GM15510 (cell line): ENCODE data around the gene ACTG1.

ENCODE experiments used
- POLR2A ChIP-seq: IDR thresholded peaks from 3 replicates; pipeline ENCODE4 v1.6.1; 2011; ENCODE audit warnings: borderline replicate concordance; ENCODE audit not compliant: insufficient read length; ENCODE audit errors: extremely low read depth

ACTG1 gene

GRCh38 chr17:81463506-81463905 is 49.1 kb downstream of the ACTG1 start:
- no peak for TF ChIP-seq POLR2A

- no peak for TF ChIP-seq POLR2A
These were observed 50.0 kb downstream of the ACTG1 start for GRCh38 chr17:81462506-81463125.

GRCh38 chr17:81461607-81462500 is 50.7 kb downstream of the ACTG1 start:
- no peak for TF ChIP-seq POLR2A

DNA sequence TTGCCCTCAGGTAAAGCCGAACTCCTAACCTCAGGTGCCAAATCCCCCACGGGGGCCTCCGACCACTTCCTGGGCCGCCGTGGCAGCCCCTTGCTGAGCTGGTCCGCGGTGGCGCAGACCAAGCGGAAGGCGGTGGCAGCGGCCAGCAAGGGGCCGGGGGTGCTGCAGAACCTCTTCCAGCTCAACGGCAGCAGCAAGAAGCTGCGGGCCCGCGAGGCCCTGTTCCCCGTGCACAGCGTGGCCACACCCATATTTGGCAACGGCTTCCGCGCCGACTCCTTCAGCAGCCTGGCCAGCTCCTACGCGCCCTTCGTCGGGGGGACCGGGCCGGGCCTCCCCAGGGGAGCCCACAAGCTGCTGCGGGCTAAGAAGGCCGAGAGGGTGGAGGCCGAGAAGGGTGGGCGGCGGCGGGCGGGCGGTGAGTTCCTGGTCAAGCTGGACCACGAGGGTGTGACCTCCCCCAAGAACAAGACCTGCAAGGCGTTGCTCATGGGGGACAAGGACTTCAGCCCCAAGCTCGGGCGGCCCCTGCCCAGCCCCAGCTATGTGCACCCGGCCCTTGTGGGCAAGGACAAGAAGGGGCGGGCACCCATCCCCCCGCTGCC is 51.6 kb downstream of the ACTG1 start:
- no peak for TF ChIP-seq POLR2A
